Epithelial cell of esophagus (primary cell): ENCODE data around the gene DDX51.

Source experiments
- DNase-seq: peaks from one replicate; pipeline ENCODE4 v3.0.0; 2010; ENCODE audit warnings: low read depth
- H3K4me3 ChIP-seq: 2 replicates; pipeline ENCODE4 v1.5.1; 2011; ENCODE audit warnings: mild to moderate bottlenecking, low read length, control low read depth
- CTCF ChIP-seq: IDR thresholded peaks from 2 replicates; pipeline ENCODE4 v1.5.1; 2011; ENCODE audit warnings: low read depth, mild to moderate bottlenecking, low read length, control low read depth, inconsistent platforms; ENCODE audit not compliant: insufficient read depth; ENCODE audit errors: missing control alignments

Gene DDX51

GRCh38 chr12:132188451-132188901 is 44.4 kb upstream of the DDX51 start:
- TF ChIP-seq CTCF = no peak
- no peak for DNase-seq
- no peak overlapping the region for H3K4me3 ChIP-seq

- no peak for TF ChIP-seq CTCF
- no peak overlapping the region for H3K4me3 ChIP-seq
- DNase-seq = no peak
These were observed 43.7 kb upstream of the DDX51 start for GRCh38 chr12:132187646-132188450.

- H3K4me3 ChIP-seq = no peak overlapping the region
- no peak for DNase-seq
- no peak for TF ChIP-seq CTCF
These were observed 42.9 kb upstream of the DDX51 start for GRCh38 chr12:132186857-132187620.

- H3K4me3 ChIP-seq = no peak overlapping the region
- TF ChIP-seq CTCF = no peak
- no peak for DNase-seq
These were observed 42.2 kb upstream of the DDX51 start for GRCh38 chr12:132186208-132186856.

GRCh38 chr12:132185705-132186104 is 41.6 kb upstream of the DDX51 start:
- no peak for TF ChIP-seq CTCF
- no peak overlapping the region for H3K4me3 ChIP-seq
- DNase-seq = no peak

- no peak overlapping the region for H3K4me3 ChIP-seq
- TF ChIP-seq CTCF = no peak
- DNase-seq = no peak
These were observed 38.7 kb upstream of the DDX51 start for GRCh38 chr12:132182711-132183365.
